NCI-H128 (cell line): Measurements from ENCODE around the gene NUP210L.
"Not testable (repeated sequence)": the region's sequence is repeated elsewhere in the genome, so short reads cannot be mapped to it uniquely, and the experiment has no call there.

ENCODE experiments used
- DNase-seq: peaks from one replicate; lab custom pipeline; 2025; ENCODE audit not compliant: unreplicated experiment; lab: John Stamatoyannopoulos, UW

Gene NUP210L

DNA sequence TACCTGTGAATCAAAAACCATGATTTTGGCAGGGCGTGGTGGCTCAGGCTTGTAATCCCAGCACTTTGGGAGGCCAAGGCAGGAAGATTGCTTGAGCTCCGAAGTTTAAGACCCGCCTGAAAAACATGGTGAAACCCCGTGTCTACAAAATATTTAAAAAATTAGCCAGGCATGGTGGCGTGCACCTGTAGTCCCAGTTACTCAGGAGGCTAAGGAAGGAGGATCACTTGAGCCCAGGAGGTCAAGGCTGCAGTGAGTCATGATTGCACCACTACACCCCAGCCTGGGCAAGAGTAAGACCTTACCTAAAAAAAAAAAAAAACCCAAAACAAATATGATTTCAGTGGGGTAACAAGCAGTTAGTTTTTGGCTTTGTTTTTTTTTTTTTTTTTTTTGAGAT lies 54.7 kb downstream of the NUP210L start:
- DNase-seq: not testable (repeated sequence)

DNA sequence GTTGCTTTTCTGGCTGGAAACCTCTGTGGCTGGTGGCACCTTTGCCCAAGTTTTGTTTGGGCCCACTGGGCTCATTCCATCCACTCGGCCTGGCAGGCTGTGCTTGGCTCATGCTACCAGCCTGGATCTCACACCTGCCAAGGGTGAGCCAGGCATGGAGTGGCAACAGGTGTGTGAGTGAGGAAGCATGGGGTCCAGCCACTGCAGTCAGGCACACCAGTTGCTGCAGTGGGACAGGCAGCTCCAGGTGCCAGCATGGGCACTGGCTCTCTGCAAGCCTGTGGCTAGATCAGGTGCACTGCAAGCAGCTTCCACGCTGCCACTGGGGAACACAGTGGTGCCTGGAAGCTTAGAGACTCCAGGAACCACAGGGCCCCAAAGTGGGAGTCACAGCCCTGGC lies 57.0 kb downstream of the NUP210L start:
- no peak for DNase-seq

DNA sequence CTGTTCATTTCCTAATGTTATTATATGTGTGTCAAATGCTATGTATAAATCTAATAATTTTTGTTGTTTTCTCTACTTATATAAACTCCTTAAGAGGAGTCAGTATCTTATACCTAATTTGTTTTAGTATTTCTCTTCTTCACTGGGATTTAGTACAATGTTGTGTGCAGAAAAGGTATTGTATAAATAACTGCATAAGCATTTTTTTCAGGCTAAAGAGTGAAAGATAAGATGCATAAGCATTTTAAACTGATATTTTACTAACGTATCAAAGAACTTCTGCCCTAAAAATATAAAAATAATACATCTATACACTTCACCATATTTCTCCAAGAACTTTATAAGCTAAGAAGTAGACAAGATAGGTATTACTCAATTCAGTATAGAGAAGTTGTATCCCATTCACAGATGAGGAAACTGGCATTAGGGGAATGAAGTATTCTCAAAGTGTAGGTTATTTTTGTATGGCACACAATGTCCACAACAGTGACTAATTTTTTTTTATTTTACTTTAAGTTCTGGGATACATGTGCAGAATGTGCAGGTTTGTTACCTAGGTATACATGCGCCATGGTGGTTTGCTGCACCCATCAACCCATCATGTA lies 59.3 kb downstream of the NUP210L start:
- no peak for DNase-seq

DNA sequence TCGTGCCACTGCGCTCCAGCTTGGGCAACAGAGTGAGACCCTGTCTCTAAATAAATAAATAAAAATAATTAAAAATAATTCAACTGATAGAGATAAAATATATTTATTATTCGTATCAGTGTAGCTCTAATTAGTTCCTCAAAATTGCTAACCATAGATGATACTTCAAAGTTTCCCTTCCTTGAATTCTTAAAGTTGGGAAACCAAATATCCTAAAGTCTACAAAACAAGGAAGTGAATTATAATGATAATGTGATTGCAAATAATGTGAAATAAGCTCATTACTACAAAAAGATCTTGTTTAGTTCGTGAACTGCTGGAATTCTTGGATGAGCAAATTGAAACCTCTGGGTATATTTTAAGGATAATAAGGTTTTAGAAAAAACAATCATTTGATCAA lies 60.5 kb downstream of the NUP210L start:
- no peak for DNase-seq

DNA sequence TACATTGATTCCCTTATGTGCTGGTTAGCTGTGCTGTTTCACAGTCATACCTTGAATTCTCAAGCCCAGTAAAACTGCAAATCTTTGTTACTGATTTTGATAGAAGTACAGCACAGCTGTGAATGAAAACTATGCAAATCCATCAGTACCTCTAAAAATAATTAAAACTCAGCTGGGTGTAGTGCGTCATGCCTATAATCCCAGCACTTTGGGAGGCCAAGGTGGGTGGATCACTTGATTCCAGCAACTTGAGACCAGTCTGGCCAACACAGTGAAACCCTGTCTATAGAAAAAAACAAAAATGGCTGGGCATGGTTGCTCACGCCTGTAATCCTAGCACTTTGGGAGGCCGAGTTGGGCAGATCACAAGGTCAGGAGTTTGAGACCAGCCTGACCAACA lies 61.2 kb downstream of the NUP210L start:
- DNase-seq: no peak

DNA sequence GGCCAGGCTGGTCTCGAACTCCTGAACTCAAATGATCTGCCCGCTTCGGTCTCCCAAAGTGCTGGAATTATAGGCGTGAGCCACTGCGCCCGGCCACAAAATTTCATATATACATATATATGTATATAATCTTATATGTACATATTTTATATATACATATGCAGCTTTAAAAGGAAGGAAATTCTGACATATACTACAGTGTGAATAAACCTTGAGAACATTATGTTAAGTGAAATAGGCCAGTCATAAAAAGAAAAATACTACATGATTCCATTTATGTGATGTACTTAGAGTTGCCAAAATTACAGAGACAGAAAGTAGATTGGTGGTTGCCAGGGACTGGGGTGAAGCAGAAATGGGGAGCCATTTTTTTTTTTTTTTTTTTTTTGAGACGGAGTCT lies 63.2 kb downstream of the NUP210L start:
- no peak for DNase-seq

DNA sequence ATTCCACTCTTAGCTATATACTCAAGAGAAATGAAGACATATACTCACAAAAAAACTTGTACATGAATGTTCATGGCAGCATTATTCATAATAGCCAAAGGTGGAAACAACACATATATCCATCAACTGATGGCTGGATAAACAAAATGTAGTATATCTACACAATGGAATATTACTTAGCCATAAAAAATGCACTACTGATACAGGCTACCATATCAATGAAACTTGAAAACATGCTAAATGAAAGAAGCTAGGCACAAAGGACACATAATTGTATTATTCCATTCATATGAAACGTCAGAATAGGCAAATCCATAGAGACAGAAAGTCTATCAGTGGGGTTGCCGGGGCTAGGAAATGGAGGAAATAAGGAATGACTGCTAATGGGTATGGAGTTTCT lies 67.3 kb downstream of the NUP210L start:
- DNase-seq: no peak

DNA sequence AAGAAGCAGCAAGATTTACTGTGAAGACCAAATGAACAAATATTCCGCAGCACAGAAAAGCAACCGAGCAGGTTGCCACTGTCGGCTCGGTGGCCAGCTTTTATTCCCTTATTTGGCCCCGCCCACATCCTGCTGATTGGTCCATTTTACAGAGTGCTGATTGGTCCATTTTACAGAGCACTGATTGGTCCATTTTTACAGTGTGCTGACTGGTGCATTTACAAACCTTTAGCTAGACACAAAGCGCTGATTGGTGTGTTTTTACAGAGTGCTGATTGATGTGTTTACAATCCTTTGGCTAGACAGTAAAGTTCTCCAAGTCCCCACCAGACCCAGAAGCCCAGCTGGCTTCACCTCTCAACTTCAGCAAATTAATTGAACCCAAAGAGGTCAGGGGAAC lies 71.8 kb downstream of the NUP210L start:
- not testable (repeated sequence) for DNase-seq

DNA sequence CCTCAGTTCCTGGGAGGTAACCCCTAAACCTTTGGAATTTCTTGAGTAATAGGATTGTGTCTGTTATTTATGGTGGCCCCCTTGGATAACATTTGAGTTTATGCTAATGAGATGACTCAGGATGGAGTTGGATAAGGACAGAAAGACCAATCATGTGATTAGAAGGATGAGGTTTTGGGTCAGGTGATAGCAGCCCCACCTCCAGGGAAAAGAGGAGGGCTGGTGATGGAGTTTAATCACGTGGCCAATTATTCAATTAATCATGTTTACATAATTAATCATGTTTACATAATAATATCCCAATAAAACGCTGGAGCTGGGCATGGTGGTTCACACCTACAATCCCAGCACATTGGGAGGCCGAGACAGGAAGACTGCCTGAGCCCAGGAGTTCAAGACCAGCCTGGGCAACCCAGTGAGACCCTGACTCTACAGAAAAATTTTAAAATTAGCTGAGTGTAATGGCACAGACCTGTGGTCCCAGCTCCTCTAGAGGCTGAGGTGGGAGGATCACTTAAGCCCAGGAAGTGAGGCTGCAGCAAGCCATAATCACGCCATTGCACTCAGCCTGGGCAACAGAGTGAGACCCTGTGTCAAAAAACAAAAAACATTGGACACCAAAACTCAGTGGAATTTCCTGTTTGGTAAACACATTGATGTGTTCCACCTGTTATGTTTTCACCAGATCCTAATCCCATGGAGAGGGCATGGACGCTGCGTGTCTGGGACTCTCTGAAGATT lies 73.3 kb downstream of the NUP210L start:
- no peak for DNase-seq

DNA sequence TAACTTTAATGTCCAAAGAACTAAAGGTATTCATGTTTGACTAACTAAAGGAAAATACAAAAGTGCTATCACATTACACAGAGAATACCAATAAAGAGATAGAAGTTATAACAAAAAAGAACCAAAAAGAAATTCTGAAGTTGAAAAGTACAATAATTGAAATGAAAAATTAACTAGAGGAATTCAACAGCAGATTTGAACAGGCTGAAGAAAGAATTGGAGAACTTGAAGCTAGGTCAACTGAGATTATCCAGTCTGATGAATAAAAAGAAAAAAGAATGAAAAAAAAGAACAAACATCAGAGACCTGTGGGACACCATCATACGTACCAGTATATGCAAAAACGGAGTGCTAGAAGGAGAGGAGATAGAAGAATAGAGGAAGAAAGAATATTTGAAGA lies 78.5 kb downstream of the NUP210L start:
- no peak for DNase-seq

DNA sequence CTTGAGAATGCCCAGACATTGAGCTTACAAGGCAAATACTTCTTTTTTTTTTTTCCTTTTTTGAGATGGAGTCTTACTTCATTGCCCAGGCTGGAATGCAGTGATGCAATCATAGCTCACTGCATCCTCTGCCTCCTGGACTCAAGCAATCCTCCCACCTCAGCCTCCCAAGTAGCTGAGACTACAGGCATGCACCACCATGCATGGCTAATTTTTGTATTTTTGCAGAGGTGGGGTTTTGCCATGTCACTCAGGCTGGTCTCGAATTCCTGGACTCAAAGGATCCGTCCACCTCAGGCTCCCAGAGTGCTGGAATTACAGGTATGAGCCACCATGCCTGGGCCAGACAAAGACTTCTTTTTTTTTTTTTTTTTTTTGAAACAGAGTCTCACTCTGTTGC lies 79.1 kb downstream of the NUP210L start:
- no peak for DNase-seq

DNA sequence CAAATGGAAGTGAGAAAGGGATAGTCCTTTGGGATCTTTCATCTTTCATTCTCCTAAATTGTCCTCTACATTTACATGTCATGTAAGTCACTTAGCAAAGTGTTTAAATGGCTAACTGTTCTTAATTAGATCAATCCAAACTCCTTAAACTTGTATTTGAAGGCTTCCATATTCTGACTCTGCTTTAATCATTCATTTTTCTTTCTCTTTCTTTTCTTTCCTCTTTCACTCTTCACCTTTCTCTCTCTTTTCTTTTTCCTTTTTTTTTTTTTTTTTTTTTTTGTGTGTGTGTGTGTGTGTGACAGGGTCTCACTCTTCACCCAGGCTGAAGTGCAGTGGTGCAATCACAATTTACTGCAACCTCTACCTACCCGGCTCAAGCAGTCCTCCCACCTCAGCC lies 92.6 kb downstream of the NUP210L start:
- DNase-seq: no peak

DNA sequence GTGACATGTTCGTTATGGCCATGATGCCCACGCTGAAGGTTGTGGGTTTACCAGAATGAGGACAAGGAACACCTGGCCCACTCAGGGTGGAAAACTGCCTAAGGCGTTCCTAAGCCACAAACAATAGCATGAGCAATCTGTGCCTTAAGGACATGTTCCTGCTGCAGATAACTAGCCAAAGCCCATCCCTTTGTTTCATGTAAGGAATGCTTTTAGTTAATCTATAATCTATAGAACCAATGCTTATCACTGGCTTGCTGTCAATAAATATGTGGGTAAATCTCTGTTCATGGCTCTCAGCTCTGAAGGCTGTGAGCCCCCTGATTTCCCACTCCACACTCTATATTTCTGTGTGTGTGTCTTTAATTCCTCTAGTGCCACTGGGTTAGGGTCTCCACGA lies 107.4 kb downstream of the NUP210L start:
- not testable (repeated sequence) for DNase-seq

DNA sequence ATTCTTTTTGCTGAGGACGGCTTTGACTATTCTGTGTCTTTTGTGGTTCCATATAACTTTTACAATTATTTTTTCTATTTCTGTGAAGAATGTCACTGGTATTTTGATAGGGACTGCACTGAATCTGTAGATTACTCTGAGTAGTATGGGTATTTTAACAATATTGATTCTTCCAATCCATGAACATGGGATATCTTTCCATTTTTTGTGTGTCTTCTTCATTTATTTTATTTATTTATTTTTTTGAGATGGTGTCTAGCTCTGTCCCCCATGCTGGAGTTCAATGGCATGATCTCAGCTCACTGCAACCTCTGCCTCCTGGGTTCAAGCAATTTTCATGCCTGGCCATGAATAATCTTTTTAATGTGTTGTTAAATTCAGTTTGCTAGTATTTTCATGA lies 121.2 kb downstream of the NUP210L start:
- DNase-seq: not testable (repeated sequence)

DNA sequence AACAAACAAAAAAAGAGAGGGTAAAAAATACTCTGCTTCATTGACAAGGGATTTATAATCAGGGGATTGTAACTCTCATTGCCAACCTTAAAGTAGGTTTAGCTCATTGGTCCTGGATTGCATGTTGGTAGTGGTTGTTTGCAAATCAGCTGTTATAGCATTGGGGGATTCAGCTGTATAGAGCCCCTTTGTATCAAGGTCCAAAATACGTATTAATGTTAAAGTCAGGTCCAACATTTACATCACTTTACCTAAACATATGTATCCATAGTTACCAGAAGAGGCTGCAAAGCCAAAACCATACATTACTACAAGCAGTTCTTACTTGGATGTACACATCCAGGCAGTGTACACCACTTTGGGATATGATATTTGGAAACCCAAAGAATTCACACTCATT lies 134.9 kb downstream of the NUP210L start:
- no peak for DNase-seq

DNA sequence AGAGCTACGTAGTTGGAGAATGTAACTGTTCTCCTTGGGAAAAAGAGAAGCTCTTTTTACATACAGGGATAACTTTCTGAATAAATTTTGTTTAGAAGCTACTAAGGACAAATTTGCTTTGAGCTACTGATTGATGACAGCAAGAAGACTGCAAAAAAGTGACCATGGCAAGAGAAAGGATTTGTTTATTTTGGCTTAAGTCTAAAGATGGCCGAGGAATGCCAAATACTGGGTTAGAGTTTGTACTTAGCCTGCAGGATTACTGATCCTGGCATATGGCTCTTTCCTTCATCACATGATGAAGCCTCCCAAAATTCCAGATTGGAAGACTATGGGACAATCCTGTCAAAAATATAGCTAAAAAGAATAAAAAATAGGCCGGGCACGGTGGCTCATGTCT lies 135.6 kb downstream of the NUP210L start:
- no peak for DNase-seq

DNA sequence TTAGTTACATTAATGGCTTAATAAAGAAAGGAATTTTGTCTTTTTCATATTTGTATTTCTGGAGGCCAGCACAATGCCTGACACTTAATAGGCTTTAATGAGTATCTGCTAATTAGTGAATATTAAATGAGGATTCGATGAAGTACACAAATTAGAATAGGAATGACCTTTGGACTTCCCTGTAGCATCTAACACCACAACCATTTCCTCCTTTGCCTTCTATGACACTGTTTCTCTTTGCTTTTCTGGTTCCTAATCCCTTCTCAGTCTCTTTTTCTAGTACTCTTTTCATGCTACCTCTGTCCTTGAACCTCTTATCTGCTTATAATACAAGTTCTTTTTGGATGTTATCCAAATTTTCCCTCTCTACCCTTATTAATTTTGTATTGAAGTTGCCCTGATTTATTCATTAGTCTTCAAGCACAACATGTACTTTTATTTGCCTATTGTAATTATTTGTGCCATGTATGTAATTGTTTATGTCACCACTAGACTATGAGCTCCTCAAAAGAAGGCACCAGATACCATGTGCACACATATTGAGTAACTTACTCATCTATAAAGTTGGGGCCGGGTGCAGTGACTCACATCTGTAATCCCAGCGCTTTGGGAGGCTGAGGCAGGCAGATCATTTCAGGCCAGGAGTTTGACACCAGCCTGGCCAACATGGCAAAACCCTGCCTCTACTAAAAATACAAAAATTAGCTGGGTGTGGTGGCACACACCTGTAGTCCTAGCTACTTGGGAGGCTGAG lies 140.5 kb downstream of the NUP210L start:
- no peak for DNase-seq

DNA sequence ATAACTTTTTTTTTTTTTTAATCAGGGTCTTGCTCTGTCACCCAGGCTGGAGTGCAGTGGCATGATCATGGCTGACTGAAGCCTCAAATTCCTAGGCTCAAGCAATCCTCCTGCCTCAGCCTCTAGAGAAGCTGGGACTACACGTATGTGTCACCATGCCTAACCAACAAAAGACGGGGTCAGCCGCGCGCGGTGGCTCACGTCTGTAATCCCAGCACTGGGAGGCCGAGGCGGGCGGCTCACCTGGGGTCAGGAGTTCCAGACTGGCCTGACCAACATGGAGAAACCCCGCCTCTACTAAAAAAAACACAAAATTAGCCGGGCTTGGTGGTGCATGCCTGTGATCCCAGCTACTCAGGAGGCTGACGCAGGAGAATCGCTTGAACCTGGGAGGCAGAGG lies 142.3 kb downstream of the NUP210L start:
- not testable (repeated sequence) for DNase-seq

DNA sequence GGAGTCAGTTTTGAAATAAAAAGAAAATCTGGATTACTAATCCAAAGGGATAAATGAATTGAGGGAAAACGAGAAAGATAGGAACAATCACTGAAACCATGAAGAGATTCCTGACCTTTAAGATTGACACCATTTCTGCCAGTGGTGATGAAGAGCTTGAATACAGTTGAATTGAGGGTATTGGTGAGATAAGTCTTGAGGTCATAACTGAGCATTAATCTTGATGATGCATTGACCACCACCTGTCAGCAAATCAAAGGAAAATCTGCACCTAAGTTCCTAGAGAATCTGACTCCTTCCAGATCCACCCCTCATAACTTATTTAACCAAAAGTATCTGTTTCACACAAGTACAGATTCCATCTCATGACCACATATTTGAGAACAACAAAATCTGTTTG lies 142.7 kb downstream of the NUP210L start:
- no peak for DNase-seq

DNA sequence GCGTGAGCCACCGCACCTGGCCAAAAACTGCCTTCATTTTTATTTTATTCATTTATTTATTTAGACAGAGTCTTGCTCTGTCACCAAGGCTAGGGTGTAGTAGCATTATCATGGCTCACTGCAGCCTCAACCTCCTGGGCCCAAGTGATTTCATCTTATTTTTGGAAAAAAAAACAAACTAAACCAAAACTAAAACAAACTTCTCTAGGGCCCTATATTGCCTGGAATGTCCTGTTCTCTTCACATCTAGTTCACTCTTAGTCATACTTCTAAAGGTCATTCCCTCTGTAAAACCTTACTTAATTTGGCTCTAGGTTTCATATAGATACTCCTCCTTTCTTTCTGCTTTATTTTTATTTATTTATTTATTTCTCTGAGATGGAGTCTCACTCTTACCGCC lies 148.7 kb downstream of the NUP210L start:
- DNase-seq: no peak

DNA sequence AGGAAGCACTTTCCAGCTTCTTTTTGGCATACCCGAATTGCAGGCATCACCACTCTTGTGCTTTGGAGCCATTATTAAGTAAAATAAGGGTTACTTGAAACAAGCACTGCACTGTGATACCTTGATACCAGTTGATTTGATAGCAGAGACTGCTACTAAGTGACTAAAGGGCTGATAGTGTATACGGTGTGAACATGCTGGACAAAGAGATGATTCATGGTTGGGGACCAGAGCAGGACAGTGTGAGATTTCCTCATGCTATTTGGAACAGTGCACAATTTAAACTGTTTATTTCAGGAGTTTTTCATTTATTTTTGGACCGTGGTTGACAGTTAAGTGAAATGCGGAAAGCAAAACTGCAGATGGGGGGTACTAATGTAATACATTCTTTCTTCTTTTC lies 154.5 kb downstream of the NUP210L start:
- no peak for DNase-seq

DNA sequence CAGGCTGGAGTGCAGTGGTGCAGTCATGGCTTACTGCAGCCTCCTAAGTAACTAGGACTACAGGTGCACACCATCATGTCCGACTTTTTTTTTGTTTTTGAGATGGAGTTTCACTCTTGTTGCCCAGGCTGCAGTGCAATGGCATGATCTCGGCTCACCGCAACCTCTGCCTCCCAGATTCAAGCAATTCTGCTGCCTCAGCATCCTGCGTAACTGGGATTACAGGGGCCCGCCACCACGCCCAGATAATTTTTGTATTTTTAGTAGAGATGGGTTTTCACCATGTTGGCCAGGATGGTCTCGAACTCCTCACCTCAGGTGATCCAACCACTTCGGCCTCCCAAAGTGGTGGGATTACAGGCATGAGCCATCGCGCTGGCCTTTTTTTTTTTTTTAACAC lies 158.0 kb downstream of the NUP210L start:
- not testable (repeated sequence) for DNase-seq
